Umbilical cord (tissue), 2 donors: ENCODE measurements around the gene CACNA1C. TPM values are rescaled to one million over a fixed set of nuclear protein-coding genes. Genes with fewer than 3 reads are reported as not detected.

ENCODE experiments used
- DNase-seq: peaks from one replicate; pipeline ENCODE4 v3.0.0-alpha.2; 2015; ENCODE audit warnings: low spot score
- total RNA-seq: library from RNA; depleted of rRNA; stranded (reverse); fragments of >200 nt; gene quantifications from one replicate; pipeline ENCODE4 v1.2.3, GENCODE V29; 2014; ENCODE audit warnings: low replicate concordance; ENCODE audit not compliant: insufficient read depth

Gene CACNA1C
- total RNA-seq, 1 donor from 2014 or later = 116 TPM

DNA sequence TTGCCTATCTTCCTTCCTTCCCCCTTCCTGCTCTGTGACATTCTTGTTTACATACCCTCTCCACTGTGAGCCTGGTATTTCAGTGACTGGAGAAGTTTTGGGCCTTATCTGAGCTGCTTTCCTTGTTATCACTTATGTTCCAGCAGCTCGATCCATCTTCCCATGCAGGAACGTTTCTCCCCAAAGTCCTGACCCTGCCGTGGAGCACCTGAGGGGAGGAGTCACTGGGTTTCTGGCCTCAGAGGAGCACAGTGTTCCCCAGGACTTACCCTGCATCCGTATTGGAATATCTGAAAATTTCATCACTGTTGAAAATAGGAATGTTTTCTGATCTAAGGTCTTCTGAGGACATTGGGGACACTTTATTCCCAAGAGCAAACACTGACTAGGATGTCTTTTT lies 141.8 kb downstream of the CACNA1C start:
- no peak for DNase-seq

DNA sequence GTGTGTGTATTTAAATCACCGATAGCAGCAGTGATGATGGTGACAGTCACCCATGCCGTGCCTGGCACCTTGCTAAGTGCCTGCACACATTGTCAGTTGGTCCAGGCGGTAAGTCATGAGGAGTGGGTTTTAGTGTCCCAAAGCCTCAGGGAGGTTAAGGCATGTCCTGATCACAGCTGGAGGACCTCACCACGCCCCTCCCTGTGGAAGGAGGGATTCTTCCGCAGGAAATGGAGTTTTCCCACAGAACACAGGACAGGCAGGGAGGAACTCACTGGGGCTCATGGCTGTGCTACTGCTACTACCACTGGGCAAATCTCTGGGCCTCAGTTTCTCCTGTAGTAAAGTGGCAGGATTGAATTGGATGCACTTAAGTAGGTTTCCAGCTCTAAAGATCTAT lies 142.3 kb downstream of the CACNA1C start:
- DNase-seq = no peak

DNA sequence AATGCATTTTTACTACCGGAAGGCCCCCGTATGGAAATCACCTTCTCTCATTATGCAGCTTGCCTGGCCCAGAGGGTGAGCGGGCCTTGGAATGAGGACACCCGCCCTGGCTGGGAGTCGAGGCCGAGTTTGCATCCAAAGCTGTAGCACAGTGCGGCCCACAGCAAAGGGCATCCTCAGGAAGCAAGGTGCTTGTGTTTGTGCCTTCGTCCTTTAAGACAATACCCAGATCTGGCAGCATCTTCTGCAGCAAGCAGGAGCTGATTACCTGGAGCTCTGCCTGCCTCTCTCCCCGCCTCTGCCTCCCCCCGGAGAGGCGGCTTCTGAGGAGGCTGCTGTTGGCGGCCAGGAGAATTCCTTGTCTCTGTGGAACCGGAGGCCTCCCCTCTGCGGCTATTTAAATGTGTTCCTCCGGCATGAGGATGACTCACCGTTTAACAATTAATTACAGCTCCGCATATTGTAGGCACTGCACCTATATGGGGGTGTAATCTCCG lies 145.3 kb downstream of the CACNA1C start:
- DNase-seq = peak; percentile 65

DNA sequence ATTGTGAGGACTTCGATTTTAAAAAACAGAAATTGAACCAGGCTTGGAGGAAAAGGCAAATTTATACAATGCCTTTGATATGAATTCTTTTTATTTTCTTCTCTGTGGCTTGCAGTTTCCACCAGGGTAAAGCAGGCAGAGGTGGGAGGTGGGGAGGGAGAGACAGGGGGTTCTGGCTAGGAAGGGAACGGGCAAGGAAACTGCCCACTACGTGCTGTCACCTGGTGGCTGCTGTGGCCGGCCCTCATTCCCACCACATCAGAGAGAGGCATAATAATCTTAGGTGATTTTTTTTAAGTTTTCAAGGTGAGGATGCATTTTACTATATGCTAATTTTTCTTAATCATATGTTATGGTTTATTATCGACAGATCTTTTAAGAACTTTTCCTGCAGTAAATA lies 145.8 kb downstream of the CACNA1C start:
- no peak for DNase-seq

DNA sequence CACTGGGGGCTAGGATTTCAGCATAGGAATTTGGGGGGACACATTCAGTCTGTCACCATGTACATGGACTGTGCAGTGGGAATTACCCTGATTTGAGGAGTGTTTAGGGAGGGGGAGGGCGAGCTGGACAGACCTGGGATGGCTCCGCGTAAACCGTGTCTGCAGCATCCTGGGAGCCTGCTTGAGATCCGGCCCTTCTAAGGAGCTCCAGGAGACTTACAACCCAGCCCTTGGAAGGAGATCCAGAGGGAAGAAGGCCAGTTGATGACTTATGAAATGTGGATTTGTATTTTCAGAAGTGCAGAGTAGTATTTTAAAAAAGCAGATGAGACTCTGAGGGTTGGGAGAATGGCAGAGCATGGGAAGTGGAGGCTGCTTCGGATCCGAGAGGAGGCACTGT lies 153.2 kb downstream of the CACNA1C start:
- DNase-seq = no peak

DNA sequence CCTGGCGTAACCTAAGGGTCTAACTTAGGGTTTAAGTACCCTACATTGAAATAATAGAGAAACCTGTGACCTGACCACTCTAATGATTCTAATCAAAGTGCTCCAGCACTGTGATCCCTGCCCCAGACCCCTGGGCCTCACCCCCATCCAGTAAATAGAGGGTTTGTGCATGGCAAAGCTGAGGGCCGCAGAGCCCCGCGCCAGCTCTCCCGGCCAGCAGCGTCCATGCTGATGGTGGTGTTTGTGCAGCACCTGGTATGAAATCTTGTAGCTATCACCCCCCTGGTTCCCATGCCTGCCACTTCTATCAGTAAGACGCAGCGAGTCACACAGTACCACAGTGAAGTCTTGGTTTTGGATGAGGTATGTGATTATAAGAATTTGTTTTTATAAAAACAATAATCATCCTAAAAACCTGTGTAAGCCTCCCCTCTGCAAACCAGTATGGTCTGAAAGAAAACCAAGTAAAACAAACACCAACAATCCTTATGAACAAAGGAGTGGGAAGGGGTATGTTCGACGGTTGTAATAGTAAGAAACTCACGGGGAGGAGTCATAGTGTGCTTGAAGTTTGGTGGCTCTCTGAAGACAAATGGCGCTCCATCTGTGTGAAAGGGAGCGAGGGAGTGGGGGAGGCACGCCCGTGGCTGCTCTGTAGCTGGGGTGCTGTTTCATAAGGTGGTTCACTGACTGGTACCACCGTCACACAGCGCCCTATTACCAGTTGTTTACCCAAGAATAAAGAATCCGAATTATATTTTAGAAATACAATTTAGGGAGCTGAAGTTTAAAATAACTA lies 156.2 kb downstream of the CACNA1C start:
- DNase-seq = no peak

DNA sequence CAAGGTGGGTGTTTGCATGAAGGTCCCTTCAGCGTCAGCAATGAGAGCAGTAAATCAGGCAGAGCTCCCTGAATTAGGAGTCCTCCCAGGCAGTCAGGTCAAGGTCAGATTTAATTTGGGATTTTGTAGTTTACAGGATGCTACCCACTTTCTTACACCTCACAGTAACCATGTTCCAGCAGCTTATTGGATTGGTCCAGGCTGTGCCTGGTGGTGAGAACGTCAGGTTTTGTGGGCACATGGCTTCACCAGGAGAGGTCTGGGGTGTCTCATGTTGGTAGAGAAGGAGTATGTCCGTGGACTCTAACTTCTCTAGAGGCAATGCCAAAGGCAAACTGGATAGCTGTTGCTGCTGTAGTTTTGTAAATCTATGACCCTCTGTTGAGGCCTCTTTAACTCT lies 158.3 kb downstream of the CACNA1C start:
- DNase-seq = no peak

DNA sequence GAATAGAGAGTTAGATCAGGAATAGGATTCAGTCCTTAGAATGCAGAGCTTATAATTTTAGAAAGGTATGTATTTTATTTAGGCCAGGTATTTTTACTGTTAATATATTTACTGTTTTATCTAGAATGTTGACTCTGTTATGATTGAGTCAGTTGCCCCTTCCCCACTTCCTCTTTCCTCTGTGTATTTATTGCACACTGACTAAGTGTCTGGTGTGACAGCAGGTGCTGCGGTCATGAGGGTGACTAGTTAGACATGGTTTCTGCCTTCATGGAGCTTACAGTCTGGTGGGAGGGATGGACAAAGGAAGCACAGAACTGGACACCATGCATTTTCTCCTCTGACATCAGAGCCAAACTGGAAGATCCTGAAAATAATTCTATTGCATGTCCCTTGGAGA lies 159.8 kb downstream of the CACNA1C start:
- DNase-seq = no peak

DNA sequence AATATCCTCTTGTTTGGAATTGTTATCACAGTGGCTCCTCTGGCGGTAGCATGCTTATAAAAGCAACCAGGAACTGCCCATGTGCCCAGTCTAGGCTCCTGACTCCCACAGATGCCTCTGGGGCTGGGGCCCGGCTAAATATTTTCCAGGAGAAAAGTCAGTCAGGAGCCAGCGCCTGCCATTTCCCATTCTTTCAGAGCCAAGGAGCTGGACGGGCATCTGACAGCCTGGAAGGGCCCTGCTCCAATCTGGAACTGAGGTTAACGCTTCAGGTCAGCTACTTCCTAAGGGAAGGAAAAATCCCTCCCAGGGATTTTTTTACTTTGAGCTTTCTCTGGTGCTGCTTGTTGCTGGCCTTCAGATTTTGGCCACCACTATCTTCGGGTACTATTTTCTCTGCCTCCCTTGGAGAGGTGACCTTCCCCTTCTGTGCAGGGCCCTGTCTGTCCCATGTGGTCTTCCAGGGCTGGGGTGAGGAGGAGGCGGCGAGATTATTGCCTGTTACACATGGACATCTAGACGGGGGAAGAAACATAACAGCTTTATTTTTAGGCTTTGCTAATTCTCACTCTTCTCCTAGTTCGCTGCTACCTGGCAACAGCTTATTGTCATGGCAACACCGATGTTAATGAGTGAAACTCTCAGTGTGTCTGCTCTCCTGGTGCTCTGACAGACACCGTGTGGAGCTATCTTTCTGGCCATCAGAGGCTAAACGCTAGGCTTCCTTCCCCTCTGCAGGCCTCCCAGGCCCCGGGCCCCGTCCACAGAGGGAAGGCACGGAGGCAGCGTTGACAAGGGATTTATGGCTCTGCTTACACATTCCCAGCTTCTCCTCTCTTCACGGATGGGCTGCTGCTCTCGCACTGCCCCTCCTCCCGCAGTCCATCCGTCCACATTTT lies 160.4 kb downstream of the CACNA1C start:
- peak; percentile 88 for DNase-seq

DNA sequence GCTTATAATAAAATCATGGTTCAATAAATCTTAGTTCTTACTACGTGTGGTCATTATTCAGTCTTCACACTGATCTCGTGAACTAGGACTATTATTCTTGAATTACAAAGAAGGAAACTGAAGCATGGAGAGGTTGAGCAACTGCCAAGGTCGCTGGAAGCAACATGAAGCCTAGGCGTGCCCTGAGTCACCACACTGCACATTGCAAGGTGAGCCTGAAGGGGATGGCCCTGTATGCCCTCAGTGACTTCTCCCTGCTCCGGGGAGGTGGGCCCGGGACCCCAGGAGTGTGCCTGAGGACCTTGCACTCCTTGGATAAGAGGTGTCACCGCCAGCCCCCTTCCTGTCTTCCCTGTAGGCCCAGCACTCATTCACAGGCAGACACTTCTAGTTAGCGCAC lies 161.6 kb downstream of the CACNA1C start:
- no peak for DNase-seq

DNA sequence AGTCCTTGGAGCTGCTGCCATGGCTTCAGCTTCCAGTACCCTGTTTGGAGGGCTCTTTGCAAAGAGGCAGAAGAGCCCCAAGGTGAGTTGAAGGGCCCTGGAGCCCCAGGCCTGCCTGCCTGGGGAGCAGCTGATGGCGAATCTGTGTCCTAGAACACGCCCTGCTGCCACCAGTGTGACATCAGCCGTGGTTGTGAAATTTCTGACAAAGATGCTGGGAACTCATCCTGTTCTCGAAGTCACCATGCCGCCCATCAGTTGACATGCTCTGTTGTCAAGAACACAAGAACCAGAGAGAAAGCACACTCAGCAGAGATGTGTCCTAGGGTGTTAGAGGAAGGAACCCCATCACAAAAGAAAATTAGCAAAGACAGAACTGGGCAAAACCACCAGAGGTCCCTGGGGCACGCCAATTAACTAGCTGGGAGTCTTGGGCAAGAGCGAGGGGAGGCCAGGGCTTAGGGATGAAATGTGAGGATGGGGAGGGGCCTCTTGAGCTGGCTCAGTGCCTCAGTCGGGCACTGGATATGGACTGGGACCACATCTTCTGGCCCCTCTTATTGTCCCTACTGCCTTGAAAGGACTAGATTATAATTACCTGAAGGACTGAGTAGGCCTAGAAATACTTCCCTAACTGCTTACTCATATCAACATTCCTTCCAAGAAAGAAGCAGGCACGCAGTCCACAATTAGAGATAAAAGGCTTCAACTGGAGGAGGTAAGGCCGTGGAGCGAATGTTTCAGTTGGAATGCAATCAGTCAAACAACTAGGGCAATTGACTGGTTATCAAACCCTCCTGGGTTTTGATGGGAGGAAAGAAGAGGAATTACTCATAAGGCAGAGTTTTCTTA lies 163.1 kb downstream of the CACNA1C start:
- no peak for DNase-seq

DNA sequence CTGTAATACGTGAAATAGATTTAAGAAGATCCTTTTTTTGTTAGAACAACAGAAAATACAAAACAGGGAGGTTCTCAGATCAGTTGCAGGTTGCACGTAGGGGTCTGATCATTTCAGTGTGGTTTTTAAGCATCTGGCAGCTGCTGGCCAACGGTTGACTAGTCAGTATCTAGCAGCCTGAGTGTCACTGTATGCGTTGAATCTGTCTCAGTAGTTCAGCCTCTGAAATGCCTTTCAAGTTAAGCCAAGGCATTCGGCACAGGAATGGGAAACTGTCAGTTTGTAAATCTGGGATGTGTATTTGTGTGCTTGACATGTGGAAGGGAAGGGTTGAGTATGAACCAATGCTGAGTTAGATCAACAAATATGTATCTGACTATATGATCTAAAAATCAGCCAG lies 165.9 kb downstream of the CACNA1C start:
- peak; percentile 50 for DNase-seq

DNA sequence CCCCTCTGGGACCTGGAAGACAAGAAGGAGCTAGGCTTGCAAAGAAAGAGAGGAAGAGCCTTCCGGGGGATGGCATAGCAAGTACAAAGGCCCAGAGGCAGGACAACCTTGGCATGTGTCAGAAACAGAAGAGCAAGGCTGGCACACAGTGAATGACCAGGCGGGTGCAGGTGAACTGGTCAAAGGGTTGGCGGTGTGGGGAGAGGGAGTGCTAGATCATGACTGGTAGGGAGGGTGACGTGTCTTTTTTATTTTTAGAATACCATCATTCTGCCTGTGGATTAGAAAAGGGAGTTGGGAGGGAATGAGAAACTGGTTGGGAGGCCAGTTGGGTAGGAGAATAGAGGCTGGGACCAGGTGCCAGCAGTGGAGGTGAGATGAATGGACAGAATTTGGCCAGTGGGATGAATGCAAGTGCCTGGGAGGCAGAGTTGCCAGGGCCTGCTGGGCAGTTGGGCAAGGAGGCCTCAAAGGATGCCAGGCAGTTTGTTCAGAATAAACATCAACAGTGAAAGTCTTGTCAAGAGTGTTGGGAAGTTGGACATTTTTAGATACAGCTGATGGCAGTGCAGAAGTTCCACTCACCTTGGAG lies 168.3 kb downstream of the CACNA1C start:
- no peak for DNase-seq

DNA sequence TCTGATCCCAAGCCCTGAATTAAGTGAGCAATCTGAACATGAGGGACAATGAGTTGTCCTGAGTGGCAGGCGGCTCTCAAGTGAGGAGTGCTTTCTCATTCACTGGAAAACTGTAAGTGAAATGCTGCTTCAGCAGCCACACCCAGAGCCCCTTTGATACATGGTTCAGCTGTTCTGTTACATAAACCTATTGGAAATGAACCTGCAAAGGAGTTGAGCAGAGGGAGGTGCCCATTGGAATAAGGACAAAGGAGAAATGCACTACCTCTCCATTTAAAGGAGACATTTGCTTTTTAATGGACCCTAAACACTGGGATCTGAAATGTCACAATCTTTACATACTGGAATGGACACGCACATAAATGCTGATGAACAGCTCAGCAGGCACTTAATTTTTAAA lies 169.9 kb downstream of the CACNA1C start:
- no peak for DNase-seq

DNA sequence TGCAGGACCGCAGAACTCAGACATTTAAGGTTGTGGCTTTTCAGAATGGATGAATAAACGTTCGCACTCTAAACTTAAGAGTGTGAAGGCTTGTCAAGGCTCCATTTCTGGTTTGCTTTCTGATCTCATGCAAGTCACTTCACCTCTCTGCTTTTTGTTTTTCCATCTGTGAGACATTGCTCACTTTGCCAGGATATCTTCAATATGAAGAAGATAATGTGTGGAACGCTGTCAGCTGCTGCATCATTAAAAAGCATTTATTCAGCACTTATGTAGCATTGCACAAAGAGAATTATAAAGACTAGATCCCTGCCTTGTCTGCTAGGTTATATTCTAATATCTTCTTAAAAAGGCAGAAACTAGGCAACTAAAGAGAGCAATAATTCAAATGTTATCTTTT lies 172.2 kb downstream of the CACNA1C start:
- DNase-seq = peak; percentile 73

DNA sequence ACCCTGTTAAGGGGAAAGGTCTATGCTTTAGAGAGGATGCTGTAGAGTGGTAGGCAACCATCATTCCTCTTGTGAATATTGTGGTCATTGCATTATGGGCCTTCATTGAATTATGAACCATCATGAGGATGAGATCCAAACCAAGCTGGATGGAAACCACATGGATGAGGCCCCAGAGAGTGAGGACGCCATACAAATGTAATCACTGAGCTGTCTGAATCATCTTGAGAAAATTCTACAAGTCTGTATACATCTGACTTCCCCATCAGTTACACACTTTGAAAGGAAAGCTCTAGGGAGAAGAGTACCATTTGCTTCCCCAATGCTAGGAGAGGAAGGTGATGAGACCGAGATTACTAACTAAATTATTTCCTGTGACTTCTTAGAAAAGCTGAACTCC lies 172.9 kb downstream of the CACNA1C start:
- peak; percentile 92 for DNase-seq

DNA sequence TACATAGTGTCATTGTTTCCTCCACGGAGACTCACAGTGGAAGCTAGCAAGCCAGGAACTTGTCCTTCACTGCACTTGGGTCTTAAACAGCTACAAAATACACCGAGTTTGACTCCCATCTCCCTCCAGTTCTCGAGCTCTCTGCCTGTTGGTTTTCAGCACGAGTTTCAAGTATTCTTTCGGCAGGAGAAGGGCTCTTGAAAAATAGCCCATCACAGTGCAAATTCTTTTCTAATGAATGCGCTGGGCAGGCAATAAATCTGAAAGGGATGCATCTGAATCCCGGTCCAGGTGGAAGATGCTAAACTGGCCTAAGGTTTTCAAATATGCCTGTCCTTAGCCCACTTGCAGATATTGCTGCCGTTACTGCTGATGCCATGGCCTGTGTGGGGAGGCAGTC lies 173.9 kb downstream of the CACNA1C start:
- peak; percentile 29 for DNase-seq

DNA sequence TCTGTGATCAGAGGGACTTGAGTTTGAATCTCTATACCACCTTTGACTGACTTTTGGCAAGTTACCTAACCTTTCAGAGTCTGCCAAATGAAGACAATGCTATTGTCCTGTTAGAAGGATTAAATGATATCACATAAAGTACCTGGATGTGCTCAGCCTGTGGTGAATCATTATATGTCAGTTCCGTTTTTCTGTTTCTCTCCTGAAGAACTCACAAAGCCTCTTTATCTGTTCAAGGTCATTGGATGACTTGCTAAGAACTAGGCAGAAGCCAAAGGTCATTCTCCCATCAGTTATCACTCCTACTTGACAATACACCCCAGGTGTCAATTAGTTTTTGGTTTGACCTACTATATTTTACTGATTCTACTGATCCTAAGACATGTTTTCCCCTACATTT lies 174.6 kb downstream of the CACNA1C start:
- no peak for DNase-seq

DNA sequence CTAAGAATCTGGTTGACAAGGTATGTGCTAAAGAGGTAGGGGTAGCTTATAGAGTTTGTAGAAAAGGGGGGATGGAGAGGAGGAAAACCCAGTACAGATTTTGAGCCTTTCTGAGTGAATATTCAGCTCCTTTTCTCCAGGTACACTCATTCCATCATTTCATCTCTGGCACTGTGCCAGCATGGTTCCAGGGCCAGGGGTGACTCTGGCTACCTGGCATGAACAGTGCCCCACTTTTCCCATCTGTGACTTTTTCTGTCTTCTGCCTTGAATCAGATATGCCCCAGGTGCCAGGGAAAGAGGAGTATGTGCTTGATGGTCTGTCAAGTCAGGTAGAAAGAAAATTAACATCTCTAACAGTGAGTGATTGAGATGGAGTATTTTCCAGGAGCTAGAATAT lies 175.7 kb downstream of the CACNA1C start:
- no peak for DNase-seq

DNA sequence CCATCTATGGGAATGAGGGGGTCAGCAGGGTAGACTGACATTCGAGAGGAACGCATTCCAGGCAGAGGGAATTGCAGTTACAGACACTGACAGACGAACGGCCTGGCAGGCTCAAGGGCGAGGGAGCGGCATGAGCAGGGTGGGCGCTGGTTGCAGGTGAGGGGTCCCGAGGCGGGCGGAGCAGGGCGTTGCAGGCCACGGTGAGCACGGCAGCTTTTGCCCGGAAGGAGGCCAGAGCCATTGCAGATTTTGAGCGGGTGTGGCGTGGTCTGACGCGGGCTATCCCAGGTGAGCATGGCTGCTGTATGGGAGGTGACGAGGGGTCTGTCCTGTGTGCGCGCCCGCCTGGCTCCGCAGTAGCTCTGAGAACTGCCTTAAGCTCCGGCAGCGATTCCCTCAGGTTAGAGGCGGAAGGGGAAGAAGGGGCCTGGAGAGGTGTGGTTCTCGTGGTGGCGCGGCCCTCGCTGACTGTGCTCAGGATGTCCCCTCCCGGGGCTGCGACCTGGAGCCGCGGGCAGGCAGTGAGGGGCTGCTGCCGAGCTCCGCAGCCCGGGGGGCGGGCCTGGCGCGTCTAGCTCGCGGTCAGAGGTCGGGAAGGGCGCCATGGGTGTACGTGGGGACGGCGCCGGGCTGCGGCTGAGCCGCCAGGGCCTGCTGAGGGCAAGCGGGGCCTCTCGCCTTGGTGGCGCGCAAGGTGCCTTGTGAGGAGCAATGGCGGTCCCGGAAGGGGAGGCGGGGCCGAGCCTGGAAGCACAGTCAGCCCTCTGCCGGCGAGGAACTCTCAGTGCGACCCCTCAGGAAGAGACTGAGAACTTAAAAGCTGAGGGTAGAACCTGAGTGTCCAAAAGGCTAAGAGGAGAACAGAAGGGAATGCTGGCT lies 177.1 kb downstream of the CACNA1C start:
- peak; percentile 21 for DNase-seq
